K562 (cell line): Measurements from ENCODE around the gene APOLD1. TPM values are rescaled to one million over a fixed set of nuclear protein-coding genes. Genes with fewer than 3 reads are reported as not detected.

Source experiments
- ATAC-seq: fragments of 200-7000 bp; cut with Tn5 transposase; 3 replicates; pipeline ENCODE4 v1.9.1; 2020; ENCODE audit warnings: moderate library complexity
- BruUV-seq: library from RNA; stranded (reverse); fragments of 400-500 nt; replicated peaks from 2 replicates; lab custom pipeline; 2021; lab: Mats Ljungman, UMichigan
- CTCF ChIA-PET: fragments of 300-600 bp; formaldehyde crosslinking; extraction: SDS; loops from one replicate; lab custom pipeline; 2021; ENCODE audit warnings: low intra/inter-chr PET ratio; lab: Yijun Ruan, JAX
- POLR2A ChIA-PET: fragments of 300-600, 350-650 bp; sonication (Branson Sonifier 250); formaldehyde crosslinking; extraction: SDS; loops from one replicate; lab custom pipeline; 2021; ENCODE audit warnings: antibody characterized with exemption, inconsistent platforms; lab: Yijun Ruan, JAX
- DNase-seq, 4 experiments: peaks; one replicate each; pipeline versions ENCODE4 v3.0.0 to v3.0.0-alpha.2; 2011 to 2018; ENCODE audit warnings: low spot score in 3 of 4, mixed read lengths in 3 of 4; ENCODE audit errors: extremely low read depth in 1 of 4
- FAIRE-seq: peaks from 2 replicates; lab custom pipeline; 2011; peaks lifted over from hg19 to GRCh38; lab: Jason Lieb, UNC
- H2AFZ ChIP-seq: 2 replicates; pipeline ENCODE4 v1.6.0; 2011; ENCODE audit warnings: low read depth, low read length, control low read depth, inconsistent platforms
- H3K27ac ChIP-seq: fragments of 200-600 bp; 3 replicates; pipeline ENCODE4 v1.8.0; 2011; ENCODE audit warnings: low read depth, mild to moderate bottlenecking, control low read depth, inconsistent platforms, low read length, moderate library complexity, mixed read lengths; ENCODE audit errors: extremely low read depth
- H3K27me3 ChIP-seq, 2 experiments: fragments of 300-600 bp in 1 of 2; 2 replicates in 1 of 2; 3 replicates in 1 of 2; pipeline versions ENCODE4 v1.6.0 to v1.8.0; 2011; ENCODE audit warnings: inconsistent platforms in 2 of 2, low read length in 2 of 2, mild to moderate bottlenecking in 1 of 2, mixed read lengths in 1 of 2, moderate library complexity in 1 of 2; ENCODE audit not compliant: control insufficient read depth in 2 of 2, insufficient read depth in 2 of 2
- H3K36me3 ChIP-seq: fragments of 300-600 bp; 3 replicates; pipeline ENCODE4 v1.8.0; 2011; ENCODE audit warnings: mild to moderate bottlenecking, low read length, inconsistent platforms; ENCODE audit not compliant: control insufficient read depth, insufficient read depth
- H3K4me1 ChIP-seq, 2 experiments: fragments of 200-600 bp in 1 of 2; replicated peaks in 1 of 2; 2 replicates in 1 of 2; 3 replicates in 1 of 2; pipeline versions ENCODE4 v1.5.1 to v1.8.0; 2011; ENCODE audit warnings: inconsistent platforms in 2 of 2, low read length in 2 of 2, mild to moderate bottlenecking in 1 of 2, mixed read lengths in 1 of 2, moderate library complexity in 1 of 2; ENCODE audit not compliant: control insufficient read depth in 2 of 2, insufficient read depth in 2 of 2
- H3K4me2 ChIP-seq: 2 replicates; pipeline ENCODE4 v1.6.1; 2011; ENCODE audit warnings: low read length, control low read depth, inconsistent platforms, mixed read lengths; ENCODE audit not compliant: insufficient read depth
- H3K4me3 ChIP-seq: fragments of 200-600 bp; sonication (generic), shearing (Covaris generic); 2 replicates; pipeline ENCODE4 v1.5.1; 2016; ENCODE audit warnings: control low read depth, inconsistent platforms
- H3K79me2 ChIP-seq: fragments of 200-600 bp; 3 replicates; pipeline ENCODE4 v1.8.0; 2011; ENCODE audit warnings: low read length, inconsistent platforms; ENCODE audit not compliant: control insufficient read depth, insufficient read depth
- H3K9ac ChIP-seq, 2 experiments: 2 replicates each; pipeline versions ENCODE4 v1.6.0 to v1.6.1; 2011; ENCODE audit warnings: low read depth in 2 of 2, low read length in 2 of 2, control low read depth in 1 of 2, inconsistent platforms in 1 of 2, mild to moderate bottlenecking in 1 of 2, mixed read lengths in 1 of 2; ENCODE audit not compliant: insufficient read depth in 1 of 2
- H3K9me1 ChIP-seq: one replicate; pipeline ENCODE4 v1.6.0; 2011; ENCODE audit warnings: inconsistent platforms, mild to moderate bottlenecking, low read length, moderate library complexity; ENCODE audit not compliant: control insufficient read depth, insufficient read depth
- H3K9me3 ChIP-seq: replicated peaks from 2 replicates; pipeline ENCODE4 v1.5.1; 2011; ENCODE audit warnings: low read depth, low read length, inconsistent platforms; ENCODE audit not compliant: control insufficient read depth, insufficient read depth
- H4K20me1 ChIP-seq: replicated peaks from 2 replicates; pipeline ENCODE4 v1.6.1; 2011; ENCODE audit warnings: low read length, inconsistent platforms, mixed read lengths; ENCODE audit not compliant: control insufficient read depth, insufficient read depth
- C11orf30 ChIP-seq: fragments of 450-650 bp; IDR thresholded peaks from 2 replicates; pipeline ENCODE4 v1.6.1; 2016; ENCODE audit warnings: low read depth, mild to moderate bottlenecking
- DACH1 ChIP-seq: fragments of 450-650 bp; IDR thresholded peaks from 2 replicates; pipeline ENCODE4 v1.6.1; 2018; ENCODE audit not compliant: partially characterized antibody
- FOXA3 ChIP-seq, 2 experiments: fragments of 450-650 bp in 1 of 2; sonication (generic) in 1 of 2; formaldehyde crosslinking; IDR thresholded peaks in 1 of 2; conservative IDR thresholded peaks in 1 of 2; 2 replicates each; pipeline versions ENCODE4 v1.4.0 to v1.8.0; 2020 to 2022; ENCODE audit warnings: mild to moderate bottlenecking in 2 of 2, missing genetic modification reagents in 1 of 2
- FUS ChIP-seq: fragments of 200-400 bp; formaldehyde crosslinking; optimal IDR thresholded peaks from 2 replicates; pipeline ENCODE3; 2017; ENCODE audit warnings: low read depth, low read length
- HDAC8 ChIP-seq: fragments of 450-650 bp; IDR thresholded peaks from 2 replicates; pipeline ENCODE4 v1.6.1; 2016; ENCODE audit warnings: mild to moderate bottlenecking, missing genetic modification characterization, moderate library complexity, missing compliant biosample characterization
- MAFG ChIP-seq: fragments of 450-650 bp; conservative IDR thresholded peaks from 2 replicates; pipeline ENCODE4 v1.6.1; 2016; ENCODE audit warnings: missing genetic modification characterization, missing compliant biosample characterization
- MEIS2 ChIP-seq: fragments of 450-650 bp; IDR thresholded peaks from 2 replicates; pipeline ENCODE4 v1.6.1; 2014; ENCODE audit warnings: mild to moderate bottlenecking; ENCODE audit not compliant: partially characterized antibody
- NFE2 ChIP-seq: IDR thresholded peaks from 2 replicates; pipeline ENCODE4 v1.6.1; 2014; ENCODE audit warnings: antibody characterized with exemption, low read depth
- NFIC ChIP-seq: fragments of 450-650 bp; IDR thresholded peaks from 2 replicates; pipeline ENCODE4 v1.6.1; 2017; ENCODE audit warnings: mild to moderate bottlenecking, inconsistent platforms
- STAG1 ChIP-seq: sonication (generic); formaldehyde crosslinking; IDR thresholded peaks from 2 replicates; pipeline ENCODE4 v1.5.0; 2020; ENCODE audit warnings: missing genetic modification reagents, borderline replicate concordance
- ZBTB33 ChIP-seq: sonication (generic); formaldehyde crosslinking; IDR thresholded peaks from 2 replicates; pipeline ENCODE4 v1.8.1; 2023; ENCODE audit warnings: mild to moderate bottlenecking, missing genetic modification reagents
- ZNF224 ChIP-seq: sonication (generic); formaldehyde crosslinking; IDR thresholded peaks from 2 replicates; pipeline ENCODE4 v1.8.0; 2022; ENCODE audit warnings: mild to moderate bottlenecking, missing genetic modification reagents
- ZNF316 ChIP-seq: fragments of 450-650 bp; IDR thresholded peaks from 2 replicates; pipeline ENCODE4 v1.6.1; 2016
- WGBS: fragments of 100-300 bp; shearing (Covaris generic); methylation state at CpG from one replicate; pipeline ENCODE4 v1.1.6; 2016; ENCODE audit warnings: low coverage, mixed read lengths; ENCODE audit not compliant: insufficient coverage; ENCODE audit errors: missing lambda C conversion rate; 5-methylcytosine and 5-hydroxymethylcytosine counted together
- in situ Hi-C: fragments of 300-500 bp; cut with MboI; formaldehyde crosslinking; loops from 4 replicates; pipeline ENCODE4 v1.15.0; 2018; ENCODE audit warnings: inconsistent platforms, mixed read lengths
- intact Hi-C: fragments of 100-400 bp; cut with micrococcal nuclease; formaldehyde crosslinking; loops from 2 replicates; pipeline ENCODE4 v1.14.2; 2022
- polyA plus RNA-seq, 8 experiments: library from polyadenylated mRNA; depleted of rRNA in 4 of 8; stranded (reverse) in 5 of 8; unstranded in 3 of 8; fragments of >200 nt; fragmentation: Nextera tagmentation in 2 of 8; fragmentation: Illumina TruSeq in 1 of 8; extraction: Ambion mirVana in 2 of 8; extraction: Trizol in 1 of 8; gene quantifications; 2 replicates each; pipeline versions ENCODE4 v1.2.1 to v1.2.3, GENCODE V29; 2011 to 2014; ENCODE audit warnings: inconsistent platforms in 1 of 8, missing spikeins in 1 of 8
- total RNA-seq, 7 experiments: library from RNA; depleted of rRNA in 6 of 7; stranded (reverse); fragments of >200 nt in 6 of 7; fragmentation: Illumina TruSeq in 2 of 7; extraction: Trizol in 2 of 7; gene quantifications; 2 replicates each; pipeline versions ENCODE4 v1.2.1 to v1.2.3, GENCODE V29; 2011 to 2021; ENCODE audit warnings: low replicate concordance in 1 of 7
- TF ChIP-seq, protein P1 (sequence below): fragments of 450-650 bp; IDR thresholded peaks from 2 replicates; pipeline ENCODE4 v1.6.1; 2016; ENCODE audit warnings: low read depth

The APOLD1 gene
- total and polyA plus RNA-seq, 9 of the 15 experiments (the other 6 are each of a cell fraction or from before 2014, with no cell fraction given): 0.28 to 1.1 (median 0.61) TPM

GRCh38 chr12:12779529-12779928 is 5.9 kb upstream of the APOLD1 start:
- H4K20me1 ChIP-seq: no peaks in the 10 kb centered on the region
- intact Hi-C loops: no loop called here
- H3K9me1 ChIP-seq: no peaks in the 10 kb centered on the region
- no peaks in the 10 kb centered on the region for H3K27me3 ChIP-seq
- POLR2A ChIA-PET: interaction anchor here (1.3 kb wide), 1 partner anchor 8 kb away, joined by 4 read pairs; no protein-coding TSS in a partner anchor
- H3K27ac ChIP-seq: no peak overlapping the region
- H3K79me2 ChIP-seq: no peaks in the 10 kb centered on the region
- 10% methylated on average over 3 of the region's 3 CpGs for WGBS
- BruUV-seq: no TSS peak
- no peaks in the 10 kb centered on the region for H3K9me3 ChIP-seq
- CTCF ChIA-PET: interaction anchor here (0.6 kb wide), 1 partner anchor 1012 kb away, joined by 6 read pairs; no protein-coding TSS in a partner anchor
- DNase-seq (no peak), ATAC-seq (no peak), FAIRE-seq (no peak)
- peaks cover 0 to 8% of the 10 kb centered on the region in 2 experiments; a peak in 2 of 5 replicates for H3K4me1 ChIP-seq
- H3K4me2 ChIP-seq: no peak overlapping the region; the same call in 1 of the 2 replicates
- no peak overlapping the region for H3K4me3 ChIP-seq
- H3K36me3 ChIP-seq: no peaks in the 10 kb centered on the region
- peak overlapping the region; percentile 44; the same call in 1 of the 2 replicates for H2AFZ ChIP-seq
- in situ Hi-C loops: no loop called here
- no peak overlapping the region for H3K9ac ChIP-seq
- no peak for TF ChIP-seq STAG1 (CRISPR knock-in tag)
- TF ChIP-seq ZNF316: peak; percentile 36; the same call in 1 of the 2 replicates
- no peak for TF ChIP-seq HDAC8 (tag)
- peak; percentile 50 for TF ChIP-seq C11orf30
- TF ChIP-seq ZBTB33: no peak
- peak; percentile 64 for TF ChIP-seq NFE2
- peak; percentile 39 for TF ChIP-seq MEIS2
- TF ChIP-seq, protein P1, sequence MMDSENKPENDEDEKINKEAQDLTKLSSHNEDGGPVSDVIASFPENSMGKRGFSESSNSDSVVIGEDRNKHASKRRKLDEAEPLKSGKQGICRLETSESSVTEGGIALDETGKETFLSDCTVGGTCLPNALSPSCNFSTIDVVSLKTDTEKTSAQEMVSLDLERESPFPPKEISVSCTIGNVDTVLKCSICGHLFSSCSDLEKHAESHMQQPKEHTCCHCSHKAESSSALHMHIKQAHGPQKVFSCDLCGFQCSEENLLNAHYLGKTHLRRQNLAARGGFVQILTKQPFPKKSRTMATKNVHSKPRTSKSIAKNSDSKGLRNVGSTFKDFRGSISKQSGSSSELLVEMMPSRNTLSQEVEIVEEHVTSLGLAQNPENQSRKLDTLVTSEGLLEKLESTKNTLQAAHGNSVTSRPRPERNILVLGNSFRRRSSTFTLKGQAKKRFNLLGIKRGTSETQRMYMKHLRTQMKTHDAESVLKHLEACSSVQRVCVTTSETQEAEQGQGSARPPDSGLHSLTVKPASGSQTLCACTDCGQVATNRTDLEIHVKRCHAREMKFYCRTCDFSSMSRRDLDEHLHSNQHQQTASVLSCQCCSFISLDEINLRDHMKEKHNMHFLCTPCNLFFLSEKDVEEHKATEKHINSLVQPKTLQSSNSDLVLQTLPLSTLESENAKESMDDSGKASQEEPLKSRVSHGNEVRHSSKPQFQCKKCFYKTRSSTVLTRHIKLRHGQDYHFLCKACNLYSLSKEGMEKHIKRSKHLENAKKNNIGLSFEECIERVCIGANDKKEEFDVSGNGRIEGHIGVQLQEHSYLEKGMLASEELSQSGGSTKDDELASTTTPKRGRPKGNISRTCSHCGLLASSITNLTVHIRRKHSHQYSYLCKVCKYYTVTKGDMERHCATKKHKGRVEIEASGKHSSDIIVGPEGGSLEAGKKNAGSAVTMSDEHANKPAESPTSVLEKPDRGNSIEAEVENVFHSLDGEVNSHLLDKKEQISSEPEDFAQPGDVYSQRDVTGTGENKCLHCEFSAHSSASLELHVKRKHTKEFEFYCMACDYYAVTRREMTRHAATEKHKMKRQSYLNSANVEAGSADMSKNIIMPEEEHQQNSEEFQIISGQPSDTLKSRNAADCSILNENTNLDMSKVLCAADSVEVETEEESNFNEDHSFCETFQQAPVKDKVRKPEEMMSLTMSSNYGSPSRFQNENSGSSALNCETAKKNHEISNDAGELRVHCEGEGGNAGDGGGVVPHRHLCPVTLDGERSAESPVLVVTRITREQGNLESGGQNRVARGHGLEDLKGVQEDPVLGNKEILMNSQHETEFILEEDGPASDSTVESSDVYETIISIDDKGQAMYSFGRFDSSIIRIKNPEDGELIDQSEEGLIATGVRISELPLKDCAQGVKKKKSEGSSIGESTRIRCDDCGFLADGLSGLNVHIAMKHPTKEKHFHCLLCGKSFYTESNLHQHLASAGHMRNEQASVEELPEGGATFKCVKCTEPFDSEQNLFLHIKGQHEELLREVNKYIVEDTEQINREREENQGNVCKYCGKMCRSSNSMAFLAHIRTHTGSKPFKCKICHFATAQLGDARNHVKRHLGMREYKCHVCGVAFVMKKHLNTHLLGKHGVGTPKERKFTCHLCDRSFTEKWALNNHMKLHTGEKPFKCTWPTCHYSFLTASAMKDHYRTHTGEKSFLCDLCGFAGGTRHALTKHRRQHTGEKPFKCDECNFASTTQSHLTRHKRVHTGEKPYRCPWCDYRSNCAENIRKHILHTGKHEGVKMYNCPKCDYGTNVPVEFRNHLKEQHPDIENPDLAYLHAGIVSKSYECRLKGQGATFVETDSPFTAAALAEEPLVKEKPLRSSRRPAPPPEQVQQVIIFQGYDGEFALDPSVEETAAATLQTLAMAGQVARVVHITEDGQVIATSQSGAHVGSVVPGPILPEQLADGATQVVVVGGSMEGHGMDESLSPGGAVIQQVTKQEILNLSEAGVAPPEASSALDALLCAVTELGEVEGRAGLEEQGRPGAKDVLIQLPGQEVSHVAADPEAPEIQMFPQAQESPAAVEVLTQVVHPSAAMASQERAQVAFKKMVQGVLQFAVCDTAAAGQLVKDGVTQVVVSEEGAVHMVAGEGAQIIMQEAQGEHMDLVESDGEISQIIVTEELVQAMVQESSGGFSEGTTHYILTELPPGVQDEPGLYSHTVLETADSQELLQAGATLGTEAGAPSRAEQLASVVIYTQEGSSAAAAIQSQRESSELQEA: no peak
- TF ChIP-seq MAFG (tag): peak; percentile 49
- peak; percentile 78 for TF ChIP-seq NFIC
- TF ChIP-seq ZNF224 (CRISPR knock-in tag): no peak
- peak; percentile 44 for TF ChIP-seq DACH1
- TF ChIP-seq FUS: no peak
- TF ChIP-seq FOXA3 (CRISPR knock-in tag; conservative IDR thresholded peaks at IDR 0.05 in 1 of 2, IDR thresholded peaks at IDR 0.05 in 1 of 2): peak in 1 of 2 experiments; percentile 70; a peak in 2 of 4 replicates
